ENCODE results near the gene CD101.

The CD101 gene, protein sequence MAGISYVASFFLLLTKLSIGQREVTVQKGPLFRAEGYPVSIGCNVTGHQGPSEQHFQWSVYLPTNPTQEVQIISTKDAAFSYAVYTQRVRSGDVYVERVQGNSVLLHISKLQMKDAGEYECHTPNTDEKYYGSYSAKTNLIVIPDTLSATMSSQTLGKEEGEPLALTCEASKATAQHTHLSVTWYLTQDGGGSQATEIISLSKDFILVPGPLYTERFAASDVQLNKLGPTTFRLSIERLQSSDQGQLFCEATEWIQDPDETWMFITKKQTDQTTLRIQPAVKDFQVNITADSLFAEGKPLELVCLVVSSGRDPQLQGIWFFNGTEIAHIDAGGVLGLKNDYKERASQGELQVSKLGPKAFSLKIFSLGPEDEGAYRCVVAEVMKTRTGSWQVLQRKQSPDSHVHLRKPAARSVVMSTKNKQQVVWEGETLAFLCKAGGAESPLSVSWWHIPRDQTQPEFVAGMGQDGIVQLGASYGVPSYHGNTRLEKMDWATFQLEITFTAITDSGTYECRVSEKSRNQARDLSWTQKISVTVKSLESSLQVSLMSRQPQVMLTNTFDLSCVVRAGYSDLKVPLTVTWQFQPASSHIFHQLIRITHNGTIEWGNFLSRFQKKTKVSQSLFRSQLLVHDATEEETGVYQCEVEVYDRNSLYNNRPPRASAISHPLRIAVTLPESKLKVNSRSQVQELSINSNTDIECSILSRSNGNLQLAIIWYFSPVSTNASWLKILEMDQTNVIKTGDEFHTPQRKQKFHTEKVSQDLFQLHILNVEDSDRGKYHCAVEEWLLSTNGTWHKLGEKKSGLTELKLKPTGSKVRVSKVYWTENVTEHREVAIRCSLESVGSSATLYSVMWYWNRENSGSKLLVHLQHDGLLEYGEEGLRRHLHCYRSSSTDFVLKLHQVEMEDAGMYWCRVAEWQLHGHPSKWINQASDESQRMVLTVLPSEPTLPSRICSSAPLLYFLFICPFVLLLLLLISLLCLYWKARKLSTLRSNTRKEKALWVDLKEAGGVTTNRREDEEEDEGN

DNA sequence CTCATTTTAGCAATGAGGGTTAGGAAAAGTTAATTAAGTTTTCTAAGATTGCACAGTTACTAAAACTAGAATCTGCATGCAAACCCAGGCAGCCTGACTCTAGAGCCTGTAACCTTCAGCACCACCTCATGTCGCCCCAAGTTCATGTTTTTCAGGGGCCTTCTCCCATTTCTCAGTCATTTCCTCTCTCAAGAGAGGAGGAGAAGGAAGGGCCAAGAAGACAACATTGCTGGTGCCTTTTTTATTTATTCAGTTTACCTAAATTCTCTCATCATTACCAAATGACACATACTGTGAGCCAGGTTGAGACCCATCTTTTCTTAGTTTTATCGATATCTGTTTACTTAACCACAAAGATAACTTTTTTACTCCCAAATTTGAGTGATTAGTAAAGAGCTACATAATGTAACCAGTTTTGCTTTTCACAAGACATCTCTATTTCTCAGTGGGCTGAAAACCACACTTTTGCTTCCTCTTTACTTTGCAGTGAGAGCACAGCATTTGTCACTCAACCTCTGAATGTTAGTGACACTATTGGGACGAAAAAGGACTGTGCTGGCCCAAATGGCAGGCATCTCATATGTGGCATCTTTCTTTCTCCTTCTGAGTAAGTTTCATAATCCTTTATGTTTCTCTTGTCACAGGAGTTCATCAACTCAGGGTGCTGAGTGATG lies at the start of gene CD101:
TSS of gene CD101 (plus strand) at position 507 of the 674 bp plus-strand sequence. CDS start at position 565, 58 bp downstream.
- Histone ChIP-seq H3K4me3 (ENCODE audit: low read depth, low read length) (no peak within 1 kb of the TSS), H3K9me3 (ENCODE audit: control insufficient read depth, insufficient read depth, low read depth, low read length) (no peaks in the 10 kb centered on the region), H3K36me3 (ENCODE audit: control insufficient read depth, insufficient read depth, low read length) (no peaks in the 10 kb centered on the region), H3K27ac (ENCODE audit: low read depth, low read length) (no peak within 1 kb of the TSS), H3K9ac (ENCODE audit: low read length) (no peak within 1 kb of the TSS), H3K4me1 (ENCODE audit: control insufficient read depth, insufficient read depth, low read length) (peaks cover 14% of the 10 kb centered on the region), H3K27me3 (ENCODE audit: control insufficient read depth, insufficient read depth, low read length) (no peaks in the 10 kb centered on the region)

DNA sequence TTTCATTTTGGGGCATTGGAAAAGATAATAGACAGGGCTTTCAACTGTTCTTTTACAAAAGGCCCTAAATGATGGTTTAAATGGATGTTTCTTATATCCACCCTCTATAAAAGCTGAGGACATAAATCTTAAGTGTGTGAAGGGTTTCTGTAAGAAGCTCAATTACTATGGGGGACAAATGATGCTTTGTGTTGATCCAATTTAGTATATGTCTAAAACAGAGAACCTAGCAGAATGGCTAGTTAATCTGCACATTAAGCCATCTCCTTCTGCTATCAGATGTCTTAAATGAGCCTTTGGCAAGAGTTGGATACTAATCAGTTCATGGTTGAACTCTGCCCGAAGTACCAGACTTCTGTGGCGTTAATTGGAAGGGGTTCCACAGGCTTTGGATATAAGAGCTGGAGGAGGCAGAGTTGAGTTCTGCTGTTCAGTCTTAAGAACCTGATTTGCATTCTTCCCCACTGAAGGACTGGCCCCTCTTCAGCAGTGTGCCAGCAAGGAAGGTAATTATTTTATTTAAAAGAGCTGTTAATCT lies 48.8 kb upstream of the CD101 start:
- H3K4me3 ChIP-seq (ENCODE audit: low read depth, low read length), result no peak overlapping the region
- H3K27ac ChIP-seq (ENCODE audit: low read depth, low read length), result no peak overlapping the region
- H3K9me3 ChIP-seq (ENCODE audit: control insufficient read depth, insufficient read depth, low read depth, low read length), result no peaks in the 10 kb centered on the region
- H3K27me3 ChIP-seq (ENCODE audit: control insufficient read depth, insufficient read depth, low read length), result no peaks in the 10 kb centered on the region
- peaks cover 6% of the 10 kb centered on the region; the same call in 1 of the 2 replicates for H3K4me1 ChIP-seq (ENCODE audit: control insufficient read depth, insufficient read depth, low read length)
- no peak overlapping the region for H3K9ac ChIP-seq (ENCODE audit: low read length)
- peaks cover 46% of the 10 kb centered on the region for H3K36me3 ChIP-seq (ENCODE audit: control insufficient read depth, insufficient read depth, low read length)

DNA sequence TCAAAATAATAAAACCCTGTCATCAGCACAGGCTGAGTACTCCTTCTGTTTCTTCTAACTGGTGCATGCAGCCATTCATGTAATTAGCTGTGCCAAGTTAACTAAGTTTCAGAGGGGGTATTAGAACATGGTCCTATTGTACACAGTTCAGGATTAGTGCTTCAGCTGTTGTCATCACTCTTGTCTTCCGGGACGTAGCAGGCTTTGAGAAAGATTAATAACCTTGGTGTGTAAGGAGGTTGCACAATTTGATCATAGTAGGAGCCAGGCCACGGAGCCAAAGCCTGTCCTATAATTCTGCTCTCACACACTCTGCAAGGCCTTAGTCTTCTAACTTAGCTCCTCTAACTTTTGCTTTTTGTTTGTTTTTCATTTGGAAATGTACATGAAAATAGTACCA lies 47.1 kb upstream of the CD101 start:
- H3K36me3 ChIP-seq (ENCODE audit: control insufficient read depth, insufficient read depth, low read length), result peaks cover 40% of the 10 kb centered on the region
- no peak overlapping the region for H3K9ac ChIP-seq (ENCODE audit: low read length)
- 0 out of 2 replicates have a peak overlapping the region, but pooled peaks have one; percentile 11 for H3K27ac ChIP-seq (ENCODE audit: low read depth, low read length)
- H3K9me3 ChIP-seq (ENCODE audit: control insufficient read depth, insufficient read depth, low read depth, low read length), result no peaks in the 10 kb centered on the region
- peaks cover 6% of the 10 kb centered on the region; the same call in 1 of the 2 replicates for H3K4me1 ChIP-seq (ENCODE audit: control insufficient read depth, insufficient read depth, low read length)
- H3K4me3 ChIP-seq (ENCODE audit: low read depth, low read length), result no peak overlapping the region
- H3K27me3 ChIP-seq (ENCODE audit: control insufficient read depth, insufficient read depth, low read length), result no peaks in the 10 kb centered on the region

DNA sequence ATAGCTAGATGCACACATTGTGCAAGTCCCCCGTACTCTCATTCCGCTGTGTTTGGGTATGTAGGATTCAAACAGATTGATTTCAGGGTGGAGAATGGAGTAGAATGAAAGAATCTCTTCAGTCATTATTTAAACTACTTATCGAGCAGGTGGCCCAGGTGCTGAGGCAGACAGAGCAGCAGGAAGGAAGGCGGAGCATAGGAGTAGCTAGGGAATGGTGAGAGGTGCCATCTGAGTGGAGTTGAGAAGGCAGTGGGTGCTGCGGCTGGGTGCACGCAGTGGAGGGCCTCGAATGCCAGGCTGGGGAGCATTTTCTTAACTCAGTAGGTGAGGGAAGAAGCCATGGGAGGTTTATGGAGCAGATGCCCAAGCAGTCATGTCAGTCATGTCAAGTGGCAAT lies 45.2 kb upstream of the CD101 start:
- Histone ChIP-seq H3K27ac (ENCODE audit: low read depth, low read length) (no peak overlapping the region), H3K9me3 (ENCODE audit: control insufficient read depth, insufficient read depth, low read depth, low read length) (no peaks in the 10 kb centered on the region), H3K4me1 (ENCODE audit: control insufficient read depth, insufficient read depth, low read length) (peaks cover 6% of the 10 kb centered on the region; the same call in 1 of the 2 replicates), H3K36me3 (ENCODE audit: control insufficient read depth, insufficient read depth, low read length) (peaks cover 35% of the 10 kb centered on the region), H3K4me3 (ENCODE audit: low read depth, low read length) (no peak overlapping the region), H3K9ac (ENCODE audit: low read length) (no peak overlapping the region), H3K27me3 (ENCODE audit: control insufficient read depth, insufficient read depth, low read length) (no peaks in the 10 kb centered on the region)

DNA sequence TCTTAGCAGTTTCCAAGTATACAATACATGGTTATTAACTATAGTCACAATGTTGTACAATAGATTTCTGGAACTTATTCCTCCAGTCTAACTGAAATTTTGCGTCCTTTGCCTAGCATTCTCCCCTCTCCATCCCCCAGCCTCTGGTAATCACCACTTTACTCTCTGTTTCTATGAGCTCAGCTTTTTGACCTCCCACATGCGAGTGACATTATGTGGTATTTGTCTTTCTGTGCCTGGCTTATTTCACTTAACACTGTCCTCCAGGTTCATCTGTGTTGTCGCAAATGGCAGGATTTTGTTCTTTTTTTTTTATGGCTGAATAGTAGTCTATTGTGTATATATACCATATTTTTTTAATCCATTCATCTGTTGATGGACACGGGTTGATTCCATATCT lies 43.9 kb upstream of the CD101 start:
- Histone ChIP-seq H3K9ac (ENCODE audit: low read length) (no peak overlapping the region), H3K27ac (ENCODE audit: low read depth, low read length) (no peak overlapping the region), H3K4me1 (ENCODE audit: control insufficient read depth, insufficient read depth, low read length) (peaks cover 6% of the 10 kb centered on the region; the same call in 1 of the 2 replicates), H3K36me3 (ENCODE audit: control insufficient read depth, insufficient read depth, low read length) (peaks cover 38% of the 10 kb centered on the region), H3K9me3 (ENCODE audit: control insufficient read depth, insufficient read depth, low read depth, low read length) (no peaks in the 10 kb centered on the region), H3K4me3 (ENCODE audit: low read depth, low read length) (no peak overlapping the region), H3K27me3 (ENCODE audit: control insufficient read depth, insufficient read depth, low read length) (no peaks in the 10 kb centered on the region)

DNA sequence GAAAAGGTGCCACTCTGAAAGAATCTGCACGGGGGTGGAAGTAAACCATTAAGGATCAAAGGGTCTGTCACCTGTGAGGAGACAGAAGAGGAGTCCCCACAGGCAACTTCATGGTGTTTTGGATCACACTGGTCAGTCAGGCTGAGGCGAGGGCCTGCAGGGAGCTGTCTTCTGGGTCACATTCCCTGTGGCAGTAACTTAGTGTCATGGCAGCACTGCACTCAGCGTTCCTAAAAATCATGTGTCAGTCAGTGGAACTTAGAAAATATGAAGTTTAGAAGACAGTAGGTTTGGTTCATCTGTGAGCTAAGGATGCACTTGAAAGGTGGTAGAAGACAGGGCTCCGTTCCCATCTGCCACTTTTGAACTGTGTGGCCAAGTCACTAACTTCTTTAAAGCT lies 43.5 kb upstream of the CD101 start:
- no peaks in the 10 kb centered on the region for H3K9me3 ChIP-seq (ENCODE audit: control insufficient read depth, insufficient read depth, low read depth, low read length)
- peaks cover 6% of the 10 kb centered on the region; the same call in 1 of the 2 replicates for H3K4me1 ChIP-seq (ENCODE audit: control insufficient read depth, insufficient read depth, low read length)
- no peak overlapping the region for H3K4me3 ChIP-seq (ENCODE audit: low read depth, low read length)
- no peaks in the 10 kb centered on the region for H3K27me3 ChIP-seq (ENCODE audit: control insufficient read depth, insufficient read depth, low read length)
- H3K36me3 ChIP-seq (ENCODE audit: control insufficient read depth, insufficient read depth, low read length), result peaks cover 42% of the 10 kb centered on the region
- no peak overlapping the region for H3K27ac ChIP-seq (ENCODE audit: low read depth, low read length)
- H3K9ac ChIP-seq (ENCODE audit: low read length), result no peak overlapping the region

DNA sequence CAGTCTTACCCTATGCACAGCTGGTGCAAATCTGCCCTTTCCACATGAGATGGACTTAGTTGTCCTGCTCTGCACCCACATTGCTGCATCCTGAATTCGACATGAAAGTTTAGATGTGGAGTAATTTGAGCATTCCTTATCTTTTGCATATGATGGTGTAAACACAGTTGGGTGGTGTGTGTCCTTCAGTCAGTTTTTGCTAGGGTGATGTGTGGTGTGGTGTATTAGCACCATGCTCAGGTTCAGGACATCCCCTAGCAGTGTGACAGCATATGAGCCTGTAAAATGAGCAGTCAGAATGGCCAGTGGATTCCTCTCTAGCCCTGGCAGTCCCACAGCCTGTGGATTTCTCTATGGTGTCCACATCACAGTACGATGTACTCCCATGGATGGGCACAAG lies 42.6 kb upstream of the CD101 start:
- H3K27ac ChIP-seq (ENCODE audit: low read depth, low read length), result no peak overlapping the region
- H3K9ac ChIP-seq (ENCODE audit: low read length), result no peak overlapping the region
- peaks cover 6% of the 10 kb centered on the region; the same call in 1 of the 2 replicates for H3K4me1 ChIP-seq (ENCODE audit: control insufficient read depth, insufficient read depth, low read length)
- H3K27me3 ChIP-seq (ENCODE audit: control insufficient read depth, insufficient read depth, low read length), result no peaks in the 10 kb centered on the region
- peaks cover 45% of the 10 kb centered on the region for H3K36me3 ChIP-seq (ENCODE audit: control insufficient read depth, insufficient read depth, low read length)
- H3K9me3 ChIP-seq (ENCODE audit: control insufficient read depth, insufficient read depth, low read depth, low read length), result no peaks in the 10 kb centered on the region
- H3K4me3 ChIP-seq (ENCODE audit: low read depth, low read length), result no peak overlapping the region

DNA sequence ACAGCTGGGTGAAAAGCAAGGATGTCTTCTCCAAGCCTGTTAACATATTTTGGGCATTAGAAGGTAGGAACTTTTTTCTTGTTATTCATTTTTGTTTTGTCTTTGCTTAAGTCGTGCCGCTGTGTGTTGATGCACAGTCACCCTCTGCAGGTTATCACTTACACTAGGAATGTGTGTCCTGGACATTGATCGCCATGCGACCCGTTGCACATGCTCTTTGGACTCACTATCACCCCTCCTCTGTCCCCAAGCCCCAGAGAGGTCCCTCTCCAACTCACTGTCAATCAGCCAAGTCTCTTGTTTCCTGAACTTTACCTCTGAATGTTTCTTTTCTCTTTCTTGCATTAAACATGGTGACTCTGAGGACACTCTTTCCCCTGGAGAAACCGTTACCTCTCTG lies 40.0 kb upstream of the CD101 start:
- no peaks in the 10 kb centered on the region for H3K4me1 ChIP-seq (ENCODE audit: control insufficient read depth, insufficient read depth, low read length)

DNA sequence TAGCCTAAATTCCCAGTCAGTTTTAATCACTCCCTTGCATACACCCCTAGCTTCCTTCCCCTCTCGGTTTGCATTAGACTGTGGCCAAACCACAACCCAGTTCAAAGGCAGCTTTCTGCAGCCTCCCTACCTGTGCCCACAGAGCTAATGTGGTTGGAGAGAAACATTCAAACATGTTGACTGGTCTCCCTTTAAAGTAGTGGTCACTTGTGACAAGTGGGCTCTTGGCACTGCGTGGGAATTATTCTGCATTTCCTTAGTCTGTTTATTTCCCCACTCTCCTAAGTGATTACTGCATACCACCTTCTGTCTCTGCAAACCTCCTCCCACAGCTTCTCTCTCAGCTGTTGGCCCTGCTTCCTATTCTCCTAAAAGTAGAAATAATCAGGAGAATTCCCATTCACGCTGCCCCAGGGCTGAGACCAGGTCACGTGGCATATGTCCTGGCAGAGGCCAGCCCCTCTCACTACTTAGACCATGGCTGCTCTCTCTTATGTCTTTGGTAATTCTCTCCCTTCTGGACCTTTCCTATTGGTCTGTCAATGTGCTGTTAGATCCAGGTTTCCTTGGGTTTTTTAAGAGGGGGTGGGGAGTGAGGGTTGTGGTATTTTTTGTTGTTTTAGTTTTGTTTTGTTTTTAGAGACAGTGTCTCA lies 38.4 kb upstream of the CD101 start:
- Histone ChIP-seq H3K4me1 (ENCODE audit: control insufficient read depth, insufficient read depth, low read length) (no peaks in the 10 kb centered on the region), H3K9me3 (ENCODE audit: control insufficient read depth, insufficient read depth, low read depth, low read length) (no peaks in the 10 kb centered on the region), H3K9ac (ENCODE audit: low read length) (no peak overlapping the region), H3K4me3 (ENCODE audit: low read depth, low read length) (no peak overlapping the region), H3K27me3 (ENCODE audit: control insufficient read depth, insufficient read depth, low read length) (no peaks in the 10 kb centered on the region), H3K36me3 (ENCODE audit: control insufficient read depth, insufficient read depth, low read length) (peaks cover 65% of the 10 kb centered on the region), H3K27ac (ENCODE audit: low read depth, low read length) (no peak overlapping the region)

More for the DNA sequence above, 40.0 kb upstream of the CD101 start:
- H3K27me3 ChIP-seq (ENCODE audit: control insufficient read depth, insufficient read depth, low read length), result no peaks in the 10 kb centered on the region
- H3K36me3 ChIP-seq (ENCODE audit: control insufficient read depth, insufficient read depth, low read length), result peaks cover 59% of the 10 kb centered on the region
- no peak overlapping the region for H3K4me3 ChIP-seq (ENCODE audit: low read depth, low read length)
- no peaks in the 10 kb centered on the region for H3K9me3 ChIP-seq (ENCODE audit: control insufficient read depth, insufficient read depth, low read depth, low read length)
- H3K9ac ChIP-seq (ENCODE audit: low read length), result no peak overlapping the region
- no peak overlapping the region for H3K27ac ChIP-seq (ENCODE audit: low read depth, low read length)

DNA sequence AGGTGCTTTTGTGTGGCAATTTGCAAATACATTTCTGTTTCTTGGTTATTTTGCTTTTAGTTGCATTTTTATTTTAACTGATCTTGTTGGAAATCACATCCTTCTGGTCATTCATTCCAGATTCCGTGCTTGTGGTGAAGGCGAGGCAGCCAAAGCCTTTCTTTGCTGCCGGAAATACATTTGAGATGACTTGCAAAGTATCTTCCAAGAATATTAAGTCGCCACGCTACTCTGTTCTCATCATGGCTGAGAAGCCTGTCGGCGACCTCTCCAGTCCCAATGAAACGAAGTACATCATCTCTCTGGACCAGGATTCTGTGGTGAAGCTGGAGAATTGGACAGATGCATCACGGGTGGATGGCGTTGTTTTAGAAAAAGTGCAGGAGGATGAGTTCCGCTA lies 34.8 kb upstream of the CD101 start:
- Histone ChIP-seq H3K36me3 (ENCODE audit: control insufficient read depth, insufficient read depth, low read length) (peaks cover 50% of the 10 kb centered on the region), H3K27me3 (ENCODE audit: control insufficient read depth, insufficient read depth, low read length) (no peaks in the 10 kb centered on the region), H3K9me3 (ENCODE audit: control insufficient read depth, insufficient read depth, low read depth, low read length) (no peaks in the 10 kb centered on the region), H3K4me1 (ENCODE audit: control insufficient read depth, insufficient read depth, low read length) (no peaks in the 10 kb centered on the region), H3K27ac (ENCODE audit: low read depth, low read length) (no peak overlapping the region), H3K4me3 (ENCODE audit: low read depth, low read length) (no peak overlapping the region), H3K9ac (ENCODE audit: low read length) (no peak overlapping the region)
